ENCODE data around the gene ATP5PD. TPM values are rescaled to one million over a fixed set of nuclear protein-coding genes. Genes with fewer than 3 reads are reported as not detected.

Gene ATP5PD
- total and polyA plus RNA-seq, 2 donors (not counting 1 experiment from before 2014, with no cell fraction given), result 92.1 to 101 TPM

- Histone ChIP-seq H3K27me3 (replicated peaks in 1 of 4; ENCODE audit: control extremely low read depth in 1 of 4, control insufficient read depth in 3 of 4, insufficient read depth in 4 of 4, low read length in 3 of 4) (peaks cover 0 to 7% (median 0%) of the 10 kb centered on the region in 4 experiments), H4K20me1 (ENCODE audit: control insufficient read depth, insufficient read depth, low read length, poor library complexity, severe bottlenecking) (no peaks in the 10 kb centered on the region), H3K9me3 (ENCODE audit: control extremely low read depth in 1 of 3, control insufficient read depth in 2 of 3, insufficient read depth in 1 of 3, low read length in 2 of 3) (no peaks in the 10 kb centered on the region), H3K9ac (ENCODE audit: low read length) (no peak overlapping the region), H3K27ac (ENCODE audit: low read length in 2 of 2) (no peak overlapping the region), H3K4me3 (ENCODE audit: control extremely low read depth in 1 of 5, extremely low read depth in 1 of 5, insufficient read depth in 1 of 5, low read depth in 2 of 5, low read length in 4 of 5) (no peak overlapping the region), H3K36me3 (replicated peaks in 1 of 2; ENCODE audit: control extremely low read depth in 1 of 2, control insufficient read depth in 1 of 2, extremely low read depth in 1 of 2, insufficient read depth in 2 of 2, low read length in 1 of 2) (no peaks in the 10 kb centered on the region), H2AFZ (ENCODE audit: insufficient read depth, low read depth, low read length, poor library complexity, severe bottlenecking) (no peak overlapping the region), H3K4me2 (replicated peaks; ENCODE audit: low read depth, low read length, poor library complexity, severe bottlenecking) (no peak overlapping the region), H3K79me2 (ENCODE audit: control insufficient read depth, insufficient read depth, low read length) (no peaks in the 10 kb centered on the region), H3K4me1 (ENCODE audit: control insufficient read depth in 2 of 2, insufficient read depth in 2 of 2, low read length in 2 of 2) (peaks cover 11 to 19% of the 10 kb centered on the region in 2 donors)
- Mint-ChIP-seq H3K27me3 (no peaks in the 10 kb centered on the region), H3K9me3 (ENCODE audit: insufficient read depth) (no peaks in the 10 kb centered on the region), H3K4me3 (no peak overlapping the region), H3K4me1 (peaks cover 16% of the 10 kb centered on the region), H3K27ac (no peak overlapping the region)
- TF ChIP-seq, protein P1, sequence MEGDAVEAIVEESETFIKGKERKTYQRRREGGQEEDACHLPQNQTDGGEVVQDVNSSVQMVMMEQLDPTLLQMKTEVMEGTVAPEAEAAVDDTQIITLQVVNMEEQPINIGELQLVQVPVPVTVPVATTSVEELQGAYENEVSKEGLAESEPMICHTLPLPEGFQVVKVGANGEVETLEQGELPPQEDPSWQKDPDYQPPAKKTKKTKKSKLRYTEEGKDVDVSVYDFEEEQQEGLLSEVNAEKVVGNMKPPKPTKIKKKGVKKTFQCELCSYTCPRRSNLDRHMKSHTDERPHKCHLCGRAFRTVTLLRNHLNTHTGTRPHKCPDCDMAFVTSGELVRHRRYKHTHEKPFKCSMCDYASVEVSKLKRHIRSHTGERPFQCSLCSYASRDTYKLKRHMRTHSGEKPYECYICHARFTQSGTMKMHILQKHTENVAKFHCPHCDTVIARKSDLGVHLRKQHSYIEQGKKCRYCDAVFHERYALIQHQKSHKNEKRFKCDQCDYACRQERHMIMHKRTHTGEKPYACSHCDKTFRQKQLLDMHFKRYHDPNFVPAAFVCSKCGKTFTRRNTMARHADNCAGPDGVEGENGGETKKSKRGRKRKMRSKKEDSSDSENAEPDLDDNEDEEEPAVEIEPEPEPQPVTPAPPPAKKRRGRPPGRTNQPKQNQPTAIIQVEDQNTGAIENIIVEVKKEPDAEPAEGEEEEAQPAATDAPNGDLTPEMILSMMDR (IDR thresholded peaks at IDR 0.05), result no peak
- no peak for TF ChIP-seq EZH2 (IDR thresholded peaks at IDR 0.05; ENCODE audit: borderline replicate concordance, insufficient read depth, low read depth, low read length, poor library complexity, severe bottlenecking)
- no peak for DNase-seq
- no peak for ATAC-seq (ENCODE audit: low read depth)
- WGBS (ENCODE audit: insufficient coverage), result 92% methylated on average over 18 of the region's 19 CpGs
- intact Hi-C loops (cut with micrococcal nuclease), result no loop called here
- ChIA-PET POLR2A (interaction anchor here (0.7 kb wide), 1 partner anchor 11 kb away, joined by 3 read pairs; no protein-coding TSS in a partner anchor), CTCF (interaction anchor here (1.4 kb wide), 1 partner anchor 23 kb away, joined by 3 read pairs; no protein-coding TSS in a partner anchor)
Measured at GRCh38 chr17:75090871-75091854, 44.4 kb upstream of the ATP5PD start.

Measured in B cell (primary cell).